ENCODE data around the gene PLOD1.
A peak's percentile ranks its signal among the peaks of the same experiment; 100 is the strongest.

The PLOD1 gene

GRCh38 chr1:12010746-12011570, 76.4 kb downstream of the PLOD1 start:
- no peak for DNase-seq

GRCh38 chr1:12011998-12012397, 77.5 kb downstream of the PLOD1 start:
- no peak for DNase-seq

- no peak for DNase-seq
Observed at GRCh38 chr1:12012560-12013316, 78.2 kb downstream of the PLOD1 start.

DNA sequence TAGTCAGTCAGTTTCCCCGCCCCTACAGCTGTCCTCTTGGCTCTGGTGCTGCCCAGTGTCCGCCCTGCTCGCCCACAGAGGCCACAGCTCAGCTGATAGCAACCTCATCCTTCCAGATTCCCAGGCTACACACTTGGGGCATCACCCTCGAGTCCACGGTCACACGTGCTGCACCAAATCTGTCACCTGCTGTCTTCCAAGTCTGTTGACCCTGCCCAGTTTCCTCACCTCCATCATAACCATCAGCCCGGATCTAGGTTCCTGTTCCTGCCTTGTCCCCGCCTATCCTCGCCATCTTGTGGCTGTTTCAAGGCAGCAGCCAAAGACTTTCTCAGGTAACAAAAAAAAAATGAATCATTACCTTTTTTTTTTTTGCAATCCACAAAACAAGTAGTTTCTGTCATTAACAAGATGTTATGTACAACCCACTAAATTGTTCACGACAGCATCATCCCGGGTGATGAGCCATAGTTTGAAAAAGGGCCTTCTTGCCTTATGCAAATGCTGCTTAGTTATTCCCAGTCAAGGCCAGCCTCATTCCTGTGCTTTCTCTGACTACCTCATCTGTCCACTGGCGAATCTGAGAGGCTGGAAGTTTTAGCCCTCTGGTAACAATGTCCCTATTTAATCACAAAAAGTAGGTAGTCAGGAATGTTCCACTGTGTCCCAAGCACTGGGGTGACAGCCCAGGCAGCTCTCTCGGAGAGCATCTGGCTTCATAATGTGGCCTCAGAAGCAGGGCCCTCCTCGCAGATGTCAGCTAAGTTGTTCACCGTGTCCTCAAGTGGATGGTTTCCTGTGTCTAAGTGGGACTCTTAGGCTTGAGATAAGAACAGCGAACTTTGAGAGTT, 79.8 kb downstream of the PLOD1 start:
- peak; percentile 42 for DNase-seq

GRCh38 chr1:12015001-12015491, 80.5 kb downstream of the PLOD1 start:
- peak; percentile 29 for DNase-seq

DNA sequence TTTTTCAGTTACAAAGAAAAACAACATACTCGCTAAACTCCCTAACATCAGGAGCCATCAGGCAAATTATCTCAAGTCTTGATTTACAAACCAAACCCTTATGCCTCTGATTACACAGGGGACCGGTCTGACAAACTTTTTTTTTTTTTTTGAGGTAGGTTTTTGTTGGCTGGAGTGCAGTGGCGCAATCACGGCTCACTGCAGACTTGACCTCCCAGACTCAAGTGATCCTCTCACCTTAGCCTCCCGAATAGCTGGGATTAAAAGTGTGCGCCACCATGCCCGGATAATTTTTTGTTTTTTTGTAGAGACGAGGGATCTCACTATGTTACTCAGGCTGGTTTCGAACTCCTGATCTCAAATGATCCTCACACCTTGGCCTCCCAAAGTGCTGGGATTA, 81.0 kb downstream of the PLOD1 start:
- no peak for DNase-seq

DNA sequence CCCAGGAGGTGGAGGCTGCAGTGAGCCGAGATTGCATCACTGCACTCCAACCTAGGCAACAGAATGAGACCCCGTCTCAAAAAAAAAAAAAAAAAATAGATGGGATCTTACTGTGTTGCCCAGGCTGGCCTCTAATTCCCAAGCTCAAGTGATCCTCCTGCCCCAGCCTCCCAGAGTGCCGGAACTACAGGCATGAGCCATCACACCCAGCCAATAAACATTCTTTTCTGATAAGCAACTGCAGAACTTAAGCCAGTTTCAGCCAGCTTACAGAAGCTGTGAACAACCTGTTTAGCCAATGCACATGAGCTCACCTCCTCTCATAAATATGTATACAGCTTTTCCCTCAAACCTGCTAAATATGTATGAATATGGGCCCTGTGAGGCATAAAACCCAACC, 81.7 kb downstream of the PLOD1 start:
- DNase-seq = no peak

DNA sequence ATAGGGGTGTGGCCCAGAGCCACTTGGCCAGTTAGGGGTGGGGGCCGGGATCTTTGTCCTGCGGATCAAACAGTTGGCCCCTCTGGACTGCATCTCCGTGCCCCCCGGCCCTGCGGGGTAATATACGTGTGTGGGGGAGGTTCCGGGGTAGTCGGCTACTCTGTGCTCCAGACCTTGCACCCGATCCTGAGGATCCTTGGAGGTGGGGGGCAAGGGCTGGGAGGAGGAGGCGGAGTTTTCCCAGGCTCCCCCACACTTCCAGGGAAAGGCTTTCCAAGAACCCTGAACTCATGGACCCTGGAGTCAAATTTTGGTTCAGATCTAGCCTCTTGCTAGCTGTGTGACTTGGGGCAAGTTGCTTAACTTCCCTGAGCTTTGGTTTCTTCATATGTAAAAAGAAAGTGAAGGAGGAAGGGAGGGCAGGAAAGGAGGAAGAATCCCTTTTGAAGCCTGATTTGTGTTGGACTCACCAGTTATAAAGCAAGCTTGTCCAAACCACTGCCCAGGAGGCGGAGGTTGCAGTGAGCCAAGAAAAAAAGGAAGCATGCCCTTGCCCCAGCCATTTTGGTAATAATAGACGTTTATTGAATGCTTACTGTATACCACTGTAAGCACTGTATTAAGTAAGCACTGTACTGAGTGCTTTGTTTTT, 85.5 kb downstream of the PLOD1 start:
- DNase-seq = no peak

GRCh38 chr1:12021616-12022015, 87.1 kb downstream of the PLOD1 start:
- DNase-seq = no peak

- no peak for DNase-seq
Observed at GRCh38 chr1:12022036-12022435, 87.5 kb downstream of the PLOD1 start.
